HG03565 (cell line): Measurements from ENCODE around the gene NRSN2.

Experiments
- ATAC-seq: cut with Tn5 transposase; IDR thresholded peaks from one replicate; pipeline ENCODE4 v1.9.1; 2021; ENCODE audit warnings: mild to moderate bottlenecking, moderate library complexity; ENCODE audit not compliant: unreplicated experiment

NRSN2 gene

GRCh38 chr20:346640-347316, at the start of gene NRSN2:
NRSN2 (plus strand) TSS chr20:347111; CDS start chr20:349644, 2,533 bp downstream.
- no peak for ATAC-seq

- peak; percentile 8 for ATAC-seq
Measured at GRCh38 chr20:297925-298775, 48.8 kb upstream of the NRSN2 start.

- no peak for ATAC-seq
Measured at GRCh38 chr20:298776-299391, 48.0 kb upstream of the NRSN2 start.

- no peak for ATAC-seq
Measured at GRCh38 chr20:300345-300990, 46.4 kb upstream of the NRSN2 start.

GRCh38 chr20:301886-302848, 44.7 kb upstream of the NRSN2 start:
- ATAC-seq: no peak

- no peak for ATAC-seq
Measured at GRCh38 chr20:305745-306144, 41.2 kb upstream of the NRSN2 start.

- ATAC-seq: no peak
Measured at GRCh38 chr20:308427-309038, 38.4 kb upstream of the NRSN2 start.

GRCh38 chr20:309306-309840, 37.5 kb upstream of the NRSN2 start:
- ATAC-seq: no peak

GRCh38 chr20:309841-310644, 36.9 kb upstream of the NRSN2 start:
- peak; percentile 99 for ATAC-seq

- ATAC-seq: no peak
Measured at GRCh38 chr20:310645-311044, 36.3 kb upstream of the NRSN2 start.

GRCh38 chr20:311609-312008, 35.3 kb upstream of the NRSN2 start:
- ATAC-seq: no peak

GRCh38 chr20:312067-312466, 34.8 kb upstream of the NRSN2 start:
- no peak for ATAC-seq

GRCh38 chr20:312866-313265, 34.0 kb upstream of the NRSN2 start:
- no peak for ATAC-seq

- no peak for ATAC-seq
Measured at GRCh38 chr20:313402-313801, 33.5 kb upstream of the NRSN2 start.

GRCh38 chr20:313948-314347, 33.0 kb upstream of the NRSN2 start:
- no peak for ATAC-seq

GRCh38 chr20:316316-317068, 30.4 kb upstream of the NRSN2 start:
- no peak for ATAC-seq

GRCh38 chr20:324177-325044, 22.5 kb upstream of the NRSN2 start:
- peak; percentile 45 for ATAC-seq
